IMR-90 (cell line): ENCODE data around the gene GRIFIN. TPM values are rescaled to one million over a fixed set of nuclear protein-coding genes. Genes with fewer than 3 reads are reported as not detected.

Experiments used
- ATAC-seq: fragments of 200-7000 bp; cut with Tn5 transposase; 2 replicates; pipeline ENCODE4 v1.9.1; 2020; ENCODE audit warnings: low read depth, mild to moderate bottlenecking, moderate library complexity
- BruUV-seq: library from RNA; stranded (reverse); fragments of 400-500 nt; replicated peaks from 2 replicates; lab custom pipeline; 2021; lab: Mats Ljungman, UMichigan
- CTCF ChIA-PET: fragments of 300-600 bp; formaldehyde crosslinking; extraction: SDS; loops from one replicate; lab custom pipeline; 2021; ENCODE audit warnings: antibody characterized with exemption; lab: Yijun Ruan, JAX
- POLR2A ChIA-PET: fragments of 300-600 bp; sonication (Branson Sonifier 250); formaldehyde crosslinking; loops from one replicate; lab custom pipeline; 2022; ENCODE audit warnings: antibody characterized with exemption; ENCODE audit not compliant: unreplicated experiment; lab: Charles Lee
- DNase-seq: peaks from one replicate; pipeline ENCODE4 v3.0.0; 2013
- H2AFZ ChIP-seq: replicated peaks from 2 replicates; pipeline ENCODE3; 2013; ENCODE audit warnings: low read length, mild to moderate bottlenecking; ENCODE audit not compliant: poor library complexity
- H2AK5ac ChIP-seq: 2 replicates; pipeline ENCODE4 v1.6.1; 2013; ENCODE audit warnings: low read depth, low read length, inconsistent platforms
- H2AK9ac ChIP-seq: replicated peaks from 2 replicates; pipeline ENCODE3; 2013; ENCODE audit warnings: mild to moderate bottlenecking, low read depth, low read length, moderate library complexity; ENCODE audit not compliant: poor library complexity
- H2BK120ac ChIP-seq: 2 replicates; pipeline ENCODE4 v1.6.1; 2013; ENCODE audit warnings: low read depth, low read length, inconsistent platforms
- H2BK15ac ChIP-seq: 3 replicates; pipeline ENCODE4 v1.6.1; 2013; ENCODE audit warnings: low read depth, low read length, inconsistent platforms
- H2BK20ac ChIP-seq: 2 replicates; pipeline ENCODE4 v1.6.1; 2013; ENCODE audit warnings: low read depth, mild to moderate bottlenecking, inconsistent platforms, low read length, moderate library complexity
- H2BK5ac ChIP-seq: 2 replicates; pipeline ENCODE4 v1.6.1; 2013; ENCODE audit warnings: mild to moderate bottlenecking, low read depth, low read length, inconsistent platforms; ENCODE audit not compliant: poor library complexity, severe bottlenecking
- H3K14ac ChIP-seq: replicated peaks from 2 replicates; pipeline ENCODE4 v1.6.1; 2013; ENCODE audit warnings: low read depth, low read length, inconsistent platforms
- H3K18ac ChIP-seq: 2 replicates; pipeline ENCODE4 v1.6.1; 2013; ENCODE audit warnings: low read depth, low read length, control low read depth
- H3K23ac ChIP-seq: 2 replicates; pipeline ENCODE4 v1.6.1; 2013; ENCODE audit warnings: low read depth, low read length, inconsistent platforms
- H3K27ac ChIP-seq: 2 replicates; pipeline ENCODE4 v1.5.1; 2013; ENCODE audit warnings: mild to moderate bottlenecking, control low read depth, low read length; ENCODE audit not compliant: insufficient read depth
- H3K27me3 ChIP-seq: 2 replicates; pipeline ENCODE4 v1.6.1; 2013; ENCODE audit warnings: low read length; ENCODE audit not compliant: control insufficient read depth, insufficient read depth
- H3K36me3 ChIP-seq: 2 replicates; pipeline ENCODE4 v1.6.1; 2013; ENCODE audit warnings: low read length, mixed read lengths; ENCODE audit not compliant: control insufficient read depth, insufficient read depth
- H3K4ac ChIP-seq: 2 replicates; pipeline ENCODE4 v1.6.1; 2013; ENCODE audit warnings: low read depth, low read length, inconsistent platforms
- H3K4me1 ChIP-seq: 2 replicates; pipeline ENCODE4 v1.6.1; 2013; ENCODE audit warnings: low read length, mixed read lengths; ENCODE audit not compliant: control insufficient read depth, insufficient read depth
- H3K4me2 ChIP-seq: 2 replicates; pipeline ENCODE4 v1.6.1; 2013; ENCODE audit warnings: low read depth, mild to moderate bottlenecking, control low read depth, low read length, moderate library complexity
- H3K4me3 ChIP-seq: 2 replicates; pipeline ENCODE4 v1.5.1; 2013; ENCODE audit warnings: low read depth, mild to moderate bottlenecking, control low read depth, low read length, moderate library complexity; ENCODE audit not compliant: insufficient read depth
- H3K56ac ChIP-seq: 2 replicates; pipeline ENCODE4 v1.6.1; 2013; ENCODE audit warnings: low read length, inconsistent platforms; ENCODE audit not compliant: insufficient read depth; ENCODE audit errors: extremely low read depth
- H3K79me1 ChIP-seq, 2 experiments: 2 replicates each; pipeline ENCODE4 v1.6.1; 2013; ENCODE audit warnings: low read length in 2 of 2, inconsistent platforms in 1 of 2, low read depth in 1 of 2
- H3K9ac ChIP-seq: 2 replicates; pipeline ENCODE4 v1.6.1; 2013; ENCODE audit warnings: low read depth, low read length, control low read depth
- H3K9me1 ChIP-seq: 2 replicates; pipeline ENCODE4 v1.6.1; 2013; ENCODE audit warnings: low read length, inconsistent platforms; ENCODE audit not compliant: insufficient read depth
- H3K9me3 ChIP-seq: 2 replicates; pipeline ENCODE4 v1.6.1; 2013; ENCODE audit warnings: low read length; ENCODE audit not compliant: control insufficient read depth, insufficient read depth
- H4K20me1 ChIP-seq: 2 replicates; pipeline ENCODE4 v1.6.1; 2013; ENCODE audit warnings: low read length, inconsistent platforms; ENCODE audit not compliant: insufficient read depth
- H4K5ac ChIP-seq: 2 replicates; pipeline ENCODE4 v1.6.1; 2013; ENCODE audit warnings: mild to moderate bottlenecking, low read depth, low read length, control low read depth
- H4K8ac ChIP-seq, 2 experiments: 2 replicates each; pipeline ENCODE4 v1.6.1; 2013; ENCODE audit warnings: low read depth in 2 of 2, low read length in 2 of 2, control low read depth in 1 of 2, inconsistent platforms in 1 of 2
- H4K91ac ChIP-seq: 2 replicates; pipeline ENCODE4 v1.6.1; 2013; ENCODE audit warnings: low read depth, low read length, inconsistent platforms; ENCODE audit not compliant: insufficient read depth
- MXI1 ChIP-seq: IDR thresholded peaks from 2 replicates; pipeline ENCODE4 v1.6.1; 2012; ENCODE audit warnings: low read depth, mild to moderate bottlenecking, low read length, moderate library complexity, borderline replicate concordance
- WGBS, 2 experiments: methylation state at CpG; one replicate each; pipeline versions ENCODE4 v1.1.5 to v1.1.7; 2013; ENCODE audit warnings: missing lambda C conversion rate in 2 of 2; ENCODE audit not compliant: insufficient read length in 1 of 2; ENCODE audit errors: extremely low coverage in 2 of 2; 5-methylcytosine and 5-hydroxymethylcytosine counted together
- dilution Hi-C: fragments of 300-500 bp; cut with HindIII; formaldehyde crosslinking; loops from one replicate; pipeline ENCODE4 v1.14.3; 2018; ENCODE audit warnings: low sequenced_read_pairs; ENCODE audit not compliant: unreplicated experiment
- in situ Hi-C: fragments of 300-500 bp; cut with MboI; formaldehyde crosslinking; loops from 3 replicates; pipeline ENCODE4 v1.14.3; 2019; ENCODE audit warnings: low sequenced_read_pairs, inconsistent platforms, mixed read lengths
- intact Hi-C: fragments of 100-400 bp; cut with micrococcal nuclease; formaldehyde crosslinking; loops from 2 replicates; pipeline ENCODE4 v1.10.0; 2022
- polyA plus RNA-seq, 3 experiments: library from polyadenylated mRNA; depleted of rRNA; stranded (reverse); fragments of >200 nt; gene quantifications; 2 replicates each; pipeline ENCODE4 v1.2.3, GENCODE V29; 2012; ENCODE audit warnings: low replicate concordance in 1 of 3
- total RNA-seq: library from RNA; depleted of rRNA; stranded (reverse); fragments of >200 nt; gene quantifications from 2 replicates; pipeline ENCODE4 v1.2.3, GENCODE V29; 2012

GRIFIN gene
- total and polyA plus RNA-seq, 2 of the 4 experiments (the other 2 are of a cell fraction) = not detected

GRCh38 chr7:2443491-2443890 lies 32.7 kb downstream of the GRIFIN start:
- ATAC-seq (no peak), DNase-seq (no peak)
- no peak overlapping the region for H2BK20ac ChIP-seq
- in situ Hi-C loops = no loop called here
- no peaks in the 10 kb centered on the region for H3K9me3 ChIP-seq
- no peak overlapping the region for H3K23ac ChIP-seq
- no peak for TF ChIP-seq MXI1
- H4K5ac ChIP-seq = no peak overlapping the region
- H2BK5ac ChIP-seq = no peak overlapping the region
- no peaks in the 10 kb centered on the region for H3K79me1 ChIP-seq
- H3K4me2 ChIP-seq = no peak overlapping the region
- H2AK5ac ChIP-seq = no peak overlapping the region
- H3K27me3 ChIP-seq = no peaks in the 10 kb centered on the region
- H3K36me3 ChIP-seq = 0 out of 2 replicates have a peak, but pooled peaks cover 1% of the 10 kb centered on the region
- no peaks in the 10 kb centered on the region for H3K9me1 ChIP-seq
- intact Hi-C loops = no loop called here
- no peak overlapping the region for H3K4me3 ChIP-seq
- ChIA-PET POLR2A (interaction anchor here (0.5 kb wide), 1 partner anchor 179 kb away, joined by 3 read pairs; no protein-coding TSS in a partner anchor), CTCF (no interaction called here)
- no peak overlapping the region for H3K14ac ChIP-seq
- no peak overlapping the region for H3K27ac ChIP-seq
- WGBS, 2 experiments = 100% methylated on average over 1 of the region's 9 CpGs; no CpG with 5 or more reads in 1 of the 2 experiments
- H3K18ac ChIP-seq = no peak overlapping the region
- no peak overlapping the region for H4K8ac ChIP-seq
- H2AK9ac ChIP-seq = no peak overlapping the region
- H2BK120ac ChIP-seq = no peak overlapping the region
- no peak overlapping the region for H3K4ac ChIP-seq
- H2AFZ ChIP-seq = no peak overlapping the region
- no peaks in the 10 kb centered on the region for H4K20me1 ChIP-seq
- no peak overlapping the region for H3K9ac ChIP-seq
- no TSS peak for BruUV-seq
- dilution Hi-C loops = no loop called here
- H3K56ac ChIP-seq = no peak overlapping the region
- no peak overlapping the region for H2BK15ac ChIP-seq
- no peaks in the 10 kb centered on the region for H3K4me1 ChIP-seq
- H4K91ac ChIP-seq = no peak overlapping the region
